WTC11 (cell line): ENCODE results near the gene GTPBP1.

Experiments used
- JAZF1 ChIP-seq: fragments of 250-450 bp; sonication (Bioruptor Pico); IDR thresholded peaks from 2 replicates; pipeline ENCODE4 v1.9.0; 2021; ENCODE audit warnings: moderate library complexity, mild to moderate bottlenecking, inconsistent platforms
- NR1H2 ChIP-seq: sonication (generic); formaldehyde crosslinking; IDR thresholded peaks from 2 replicates; pipeline ENCODE4 v1.9.0; 2021; ENCODE audit warnings: mild to moderate bottlenecking, moderate library complexity, missing genetic modification reagents
- TEAD4 ChIP-seq: sonication (generic); formaldehyde crosslinking; IDR thresholded peaks from 2 replicates; pipeline ENCODE4 v1.8.0; 2022; ENCODE audit warnings: mild to moderate bottlenecking, missing genetic modification reagents
- ZNF121 ChIP-seq: sonication (generic); formaldehyde crosslinking; IDR thresholded peaks from 2 replicates; pipeline ENCODE4 v1.8.0; 2023; ENCODE audit warnings: missing genetic modification reagents
- ZNF138 ChIP-seq: sonication (generic); formaldehyde crosslinking; conservative IDR thresholded peaks from 2 replicates; pipeline ENCODE4 v1.8.1; 2022; ENCODE audit warnings: mild to moderate bottlenecking, moderate library complexity, missing genetic modification reagents
- TF ChIP-seq, protein P1 (sequence below): sonication (generic); formaldehyde crosslinking; IDR thresholded peaks from 2 replicates; pipeline ENCODE4 v1.8.1; 2023; ENCODE audit warnings: mild to moderate bottlenecking, missing genetic modification reagents
- TF ChIP-seq, protein P2 (sequence below): sonication (generic); formaldehyde crosslinking; IDR thresholded peaks from 2 replicates; pipeline ENCODE4 v1.8.1; 2022; ENCODE audit warnings: low read depth, missing genetic modification reagents, borderline replicate concordance
- TF ChIP-seq, protein P3 (sequence below): sonication (generic); formaldehyde crosslinking; IDR thresholded peaks from 2 replicates; pipeline ENCODE4 v1.8.1; 2022; ENCODE audit warnings: low read depth, mild to moderate bottlenecking, moderate library complexity, missing genetic modification reagents, borderline replicate concordance
- TF ChIP-seq, protein P4 (sequence below): fragments of 200-600 bp; IDR thresholded peaks from 2 replicates; pipeline ENCODE4 v1.8.0; 2022; ENCODE audit warnings: antibody characterized with exemption
- TF ChIP-seq, protein P5 (sequence below): sonication (generic); formaldehyde crosslinking; IDR thresholded peaks from 2 replicates; pipeline ENCODE4 v1.8.0; 2022; ENCODE audit warnings: mild to moderate bottlenecking, missing genetic modification reagents
- TF ChIP-seq, protein P6 (sequence below): sonication (generic); formaldehyde crosslinking; conservative IDR thresholded peaks from 2 replicates; pipeline ENCODE4 v1.8.1; 2023; ENCODE audit warnings: mild to moderate bottlenecking, low read depth, missing genetic modification reagents, moderate library complexity

DNA sequence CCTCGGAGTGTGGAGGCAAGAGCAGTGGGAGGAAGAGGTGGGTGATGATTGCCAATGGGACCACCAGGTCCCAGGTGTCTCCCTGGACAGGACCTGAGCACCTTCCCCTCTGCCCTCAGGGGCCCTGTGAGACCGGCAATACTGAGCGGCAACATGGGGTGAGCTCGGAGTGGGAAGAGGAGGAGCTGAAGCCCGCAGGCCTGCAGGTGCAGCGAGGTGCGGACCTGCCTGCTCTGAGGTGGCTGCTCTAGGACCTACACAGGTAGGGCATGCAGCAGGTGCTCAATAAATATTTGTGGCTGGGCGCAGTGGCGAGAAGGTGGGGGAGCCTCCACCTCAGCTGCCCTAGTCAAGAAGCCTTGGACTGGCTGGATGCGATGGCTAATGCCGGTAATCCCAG is 62.3 kb downstream of the GTPBP1 start:
- TF ChIP-seq, protein P1, sequence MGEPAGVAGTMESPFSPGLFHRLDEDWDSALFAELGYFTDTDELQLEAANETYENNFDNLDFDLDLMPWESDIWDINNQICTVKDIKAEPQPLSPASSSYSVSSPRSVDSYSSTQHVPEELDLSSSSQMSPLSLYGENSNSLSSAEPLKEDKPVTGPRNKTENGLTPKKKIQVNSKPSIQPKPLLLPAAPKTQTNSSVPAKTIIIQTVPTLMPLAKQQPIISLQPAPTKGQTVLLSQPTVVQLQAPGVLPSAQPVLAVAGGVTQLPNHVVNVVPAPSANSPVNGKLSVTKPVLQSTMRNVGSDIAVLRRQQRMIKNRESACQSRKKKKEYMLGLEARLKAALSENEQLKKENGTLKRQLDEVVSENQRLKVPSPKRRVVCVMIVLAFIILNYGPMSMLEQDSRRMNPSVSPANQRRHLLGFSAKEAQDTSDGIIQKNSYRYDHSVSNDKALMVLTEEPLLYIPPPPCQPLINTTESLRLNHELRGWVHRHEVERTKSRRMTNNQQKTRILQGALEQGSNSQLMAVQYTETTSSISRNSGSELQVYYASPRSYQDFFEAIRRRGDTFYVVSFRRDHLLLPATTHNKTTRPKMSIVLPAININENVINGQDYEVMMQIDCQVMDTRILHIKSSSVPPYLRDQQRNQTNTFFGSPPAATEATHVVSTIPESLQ (CRISPR knock-in tag) = no peak
- TF ChIP-seq, protein P2, sequence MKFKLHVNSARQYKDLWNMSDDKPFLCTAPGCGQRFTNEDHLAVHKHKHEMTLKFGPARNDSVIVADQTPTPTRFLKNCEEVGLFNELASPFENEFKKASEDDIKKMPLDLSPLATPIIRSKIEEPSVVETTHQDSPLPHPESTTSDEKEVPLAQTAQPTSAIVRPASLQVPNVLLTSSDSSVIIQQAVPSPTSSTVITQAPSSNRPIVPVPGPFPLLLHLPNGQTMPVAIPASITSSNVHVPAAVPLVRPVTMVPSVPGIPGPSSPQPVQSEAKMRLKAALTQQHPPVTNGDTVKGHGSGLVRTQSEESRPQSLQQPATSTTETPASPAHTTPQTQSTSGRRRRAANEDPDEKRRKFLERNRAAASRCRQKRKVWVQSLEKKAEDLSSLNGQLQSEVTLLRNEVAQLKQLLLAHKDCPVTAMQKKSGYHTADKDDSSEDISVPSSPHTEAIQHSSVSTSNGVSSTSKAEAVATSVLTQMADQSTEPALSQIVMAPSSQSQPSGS (CRISPR knock-in tag) = no peak
- TF ChIP-seq JAZF1 (CRISPR knock-in tag) (no peak), ZNF138 (no peak), ZNF121 (CRISPR knock-in tag) (no peak), NR1H2 (CRISPR knock-in tag) (no peak), TEAD4 (CRISPR knock-in tag) (no peak)
- TF ChIP-seq, protein P3, sequence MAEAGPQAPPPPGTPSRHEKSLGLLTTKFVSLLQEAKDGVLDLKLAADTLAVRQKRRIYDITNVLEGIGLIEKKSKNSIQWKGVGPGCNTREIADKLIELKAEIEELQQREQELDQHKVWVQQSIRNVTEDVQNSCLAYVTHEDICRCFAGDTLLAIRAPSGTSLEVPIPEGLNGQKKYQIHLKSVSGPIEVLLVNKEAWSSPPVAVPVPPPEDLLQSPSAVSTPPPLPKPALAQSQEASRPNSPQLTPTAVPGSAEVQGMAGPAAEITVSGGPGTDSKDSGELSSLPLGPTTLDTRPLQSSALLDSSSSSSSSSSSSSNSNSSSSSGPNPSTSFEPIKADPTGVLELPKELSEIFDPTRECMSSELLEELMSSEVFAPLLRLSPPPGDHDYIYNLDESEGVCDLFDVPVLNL (CRISPR knock-in tag) = no peak
- TF ChIP-seq, protein P4, sequence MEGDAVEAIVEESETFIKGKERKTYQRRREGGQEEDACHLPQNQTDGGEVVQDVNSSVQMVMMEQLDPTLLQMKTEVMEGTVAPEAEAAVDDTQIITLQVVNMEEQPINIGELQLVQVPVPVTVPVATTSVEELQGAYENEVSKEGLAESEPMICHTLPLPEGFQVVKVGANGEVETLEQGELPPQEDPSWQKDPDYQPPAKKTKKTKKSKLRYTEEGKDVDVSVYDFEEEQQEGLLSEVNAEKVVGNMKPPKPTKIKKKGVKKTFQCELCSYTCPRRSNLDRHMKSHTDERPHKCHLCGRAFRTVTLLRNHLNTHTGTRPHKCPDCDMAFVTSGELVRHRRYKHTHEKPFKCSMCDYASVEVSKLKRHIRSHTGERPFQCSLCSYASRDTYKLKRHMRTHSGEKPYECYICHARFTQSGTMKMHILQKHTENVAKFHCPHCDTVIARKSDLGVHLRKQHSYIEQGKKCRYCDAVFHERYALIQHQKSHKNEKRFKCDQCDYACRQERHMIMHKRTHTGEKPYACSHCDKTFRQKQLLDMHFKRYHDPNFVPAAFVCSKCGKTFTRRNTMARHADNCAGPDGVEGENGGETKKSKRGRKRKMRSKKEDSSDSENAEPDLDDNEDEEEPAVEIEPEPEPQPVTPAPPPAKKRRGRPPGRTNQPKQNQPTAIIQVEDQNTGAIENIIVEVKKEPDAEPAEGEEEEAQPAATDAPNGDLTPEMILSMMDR = no peak
- TF ChIP-seq, protein P5, sequence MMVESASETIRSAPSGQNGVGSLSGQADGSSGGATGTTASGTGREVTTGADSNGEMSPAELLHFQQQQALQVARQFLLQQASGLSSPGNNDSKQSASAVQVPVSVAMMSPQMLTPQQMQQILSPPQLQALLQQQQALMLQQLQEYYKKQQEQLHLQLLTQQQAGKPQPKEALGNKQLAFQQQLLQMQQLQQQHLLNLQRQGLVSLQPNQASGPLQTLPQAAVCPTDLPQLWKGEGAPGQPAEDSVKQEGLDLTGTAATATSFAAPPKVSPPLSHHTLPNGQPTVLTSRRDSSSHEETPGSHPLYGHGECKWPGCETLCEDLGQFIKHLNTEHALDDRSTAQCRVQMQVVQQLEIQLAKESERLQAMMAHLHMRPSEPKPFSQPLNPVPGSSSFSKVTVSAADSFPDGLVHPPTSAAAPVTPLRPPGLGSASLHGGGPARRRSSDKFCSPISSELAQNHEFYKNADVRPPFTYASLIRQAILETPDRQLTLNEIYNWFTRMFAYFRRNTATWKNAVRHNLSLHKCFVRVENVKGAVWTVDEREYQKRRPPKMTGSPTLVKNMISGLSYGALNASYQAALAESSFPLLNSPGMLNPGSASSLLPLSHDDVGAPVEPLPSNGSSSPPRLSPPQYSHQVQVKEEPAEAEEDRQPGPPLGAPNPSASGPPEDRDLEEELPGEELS (CRISPR knock-in tag) = no peak
- TF ChIP-seq, protein P6, sequence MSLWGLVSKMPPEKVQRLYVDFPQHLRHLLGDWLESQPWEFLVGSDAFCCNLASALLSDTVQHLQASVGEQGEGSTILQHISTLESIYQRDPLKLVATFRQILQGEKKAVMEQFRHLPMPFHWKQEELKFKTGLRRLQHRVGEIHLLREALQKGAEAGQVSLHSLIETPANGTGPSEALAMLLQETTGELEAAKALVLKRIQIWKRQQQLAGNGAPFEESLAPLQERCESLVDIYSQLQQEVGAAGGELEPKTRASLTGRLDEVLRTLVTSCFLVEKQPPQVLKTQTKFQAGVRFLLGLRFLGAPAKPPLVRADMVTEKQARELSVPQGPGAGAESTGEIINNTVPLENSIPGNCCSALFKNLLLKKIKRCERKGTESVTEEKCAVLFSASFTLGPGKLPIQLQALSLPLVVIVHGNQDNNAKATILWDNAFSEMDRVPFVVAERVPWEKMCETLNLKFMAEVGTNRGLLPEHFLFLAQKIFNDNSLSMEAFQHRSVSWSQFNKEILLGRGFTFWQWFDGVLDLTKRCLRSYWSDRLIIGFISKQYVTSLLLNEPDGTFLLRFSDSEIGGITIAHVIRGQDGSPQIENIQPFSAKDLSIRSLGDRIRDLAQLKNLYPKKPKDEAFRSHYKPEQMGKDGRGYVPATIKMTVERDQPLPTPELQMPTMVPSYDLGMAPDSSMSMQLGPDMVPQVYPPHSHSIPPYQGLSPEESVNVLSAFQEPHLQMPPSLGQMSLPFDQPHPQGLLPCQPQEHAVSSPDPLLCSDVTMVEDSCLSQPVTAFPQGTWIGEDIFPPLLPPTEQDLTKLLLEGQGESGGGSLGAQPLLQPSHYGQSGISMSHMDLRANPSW (CRISPR knock-in tag) = no peak
